ENCODE measurements around the gene HEATR9.

DNA sequence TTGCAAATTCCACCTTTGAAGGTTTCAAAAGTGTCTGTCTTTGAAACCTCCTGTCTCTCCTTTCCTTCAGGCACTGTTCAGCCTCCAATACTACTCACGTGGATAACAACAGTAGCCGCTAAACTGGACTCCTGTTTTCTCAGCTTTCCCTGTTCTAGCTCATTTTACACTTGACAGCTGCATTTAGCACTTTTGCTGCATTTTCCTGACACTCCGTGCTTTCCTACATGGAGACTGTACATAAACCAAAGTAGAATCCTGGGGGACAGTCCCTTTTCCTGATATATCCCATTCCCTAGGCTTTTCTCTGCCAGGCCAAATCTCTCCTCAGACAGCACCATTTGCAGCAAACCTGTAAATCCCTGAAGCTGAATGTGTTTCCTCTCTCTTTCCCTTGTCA, 7.8 kb upstream of the HEATR9 start:
- TF ChIP-seq, protein P1, sequence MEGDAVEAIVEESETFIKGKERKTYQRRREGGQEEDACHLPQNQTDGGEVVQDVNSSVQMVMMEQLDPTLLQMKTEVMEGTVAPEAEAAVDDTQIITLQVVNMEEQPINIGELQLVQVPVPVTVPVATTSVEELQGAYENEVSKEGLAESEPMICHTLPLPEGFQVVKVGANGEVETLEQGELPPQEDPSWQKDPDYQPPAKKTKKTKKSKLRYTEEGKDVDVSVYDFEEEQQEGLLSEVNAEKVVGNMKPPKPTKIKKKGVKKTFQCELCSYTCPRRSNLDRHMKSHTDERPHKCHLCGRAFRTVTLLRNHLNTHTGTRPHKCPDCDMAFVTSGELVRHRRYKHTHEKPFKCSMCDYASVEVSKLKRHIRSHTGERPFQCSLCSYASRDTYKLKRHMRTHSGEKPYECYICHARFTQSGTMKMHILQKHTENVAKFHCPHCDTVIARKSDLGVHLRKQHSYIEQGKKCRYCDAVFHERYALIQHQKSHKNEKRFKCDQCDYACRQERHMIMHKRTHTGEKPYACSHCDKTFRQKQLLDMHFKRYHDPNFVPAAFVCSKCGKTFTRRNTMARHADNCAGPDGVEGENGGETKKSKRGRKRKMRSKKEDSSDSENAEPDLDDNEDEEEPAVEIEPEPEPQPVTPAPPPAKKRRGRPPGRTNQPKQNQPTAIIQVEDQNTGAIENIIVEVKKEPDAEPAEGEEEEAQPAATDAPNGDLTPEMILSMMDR (IDR thresholded peaks at IDR 0.05): no peak
- TF ChIP-seq EP300 (IDR thresholded peaks at IDR 0.05): no peak

Data from gastroesophageal sphincter (tissue), 3 donors.